GM18858 (cell line): ENCODE data around the gene C1GALT1.
"Not testable (repeated sequence)": the region's sequence is repeated elsewhere in the genome, so short reads cannot be mapped to it uniquely, and the experiment has no call there.

Experiments
- ATAC-seq: cut with Tn5 transposase; IDR thresholded peaks from one replicate; pipeline ENCODE4 v1.9.1; 2021; ENCODE audit not compliant: unreplicated experiment

C1GALT1 gene

GRCh38 chr7:7231865-7232264, 49.5 kb downstream of the C1GALT1 start:
- no peak for ATAC-seq

- ATAC-seq, result no peak
Measured at GRCh38 chr7:7235347-7235746, 53.0 kb downstream of the C1GALT1 start.

DNA sequence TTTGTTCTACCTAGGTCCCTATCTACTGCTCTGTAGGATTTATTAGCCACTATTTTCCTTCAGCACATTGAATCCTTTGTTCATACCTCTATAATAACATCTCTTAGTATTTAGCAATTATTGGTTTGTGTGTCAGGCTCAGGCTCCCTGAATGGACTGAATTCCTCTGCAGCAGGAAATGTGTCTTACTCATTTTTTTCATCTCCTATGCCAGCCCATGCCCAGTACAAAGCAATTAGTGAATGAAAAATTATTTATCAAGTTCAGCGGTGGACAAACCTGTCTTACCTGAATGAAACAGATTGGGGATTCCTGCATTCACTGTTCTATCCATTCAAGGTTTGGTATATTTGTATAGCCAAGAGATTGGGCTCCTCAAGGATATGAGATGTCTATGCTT, 53.7 kb downstream of the C1GALT1 start:
- ATAC-seq, result no peak

DNA sequence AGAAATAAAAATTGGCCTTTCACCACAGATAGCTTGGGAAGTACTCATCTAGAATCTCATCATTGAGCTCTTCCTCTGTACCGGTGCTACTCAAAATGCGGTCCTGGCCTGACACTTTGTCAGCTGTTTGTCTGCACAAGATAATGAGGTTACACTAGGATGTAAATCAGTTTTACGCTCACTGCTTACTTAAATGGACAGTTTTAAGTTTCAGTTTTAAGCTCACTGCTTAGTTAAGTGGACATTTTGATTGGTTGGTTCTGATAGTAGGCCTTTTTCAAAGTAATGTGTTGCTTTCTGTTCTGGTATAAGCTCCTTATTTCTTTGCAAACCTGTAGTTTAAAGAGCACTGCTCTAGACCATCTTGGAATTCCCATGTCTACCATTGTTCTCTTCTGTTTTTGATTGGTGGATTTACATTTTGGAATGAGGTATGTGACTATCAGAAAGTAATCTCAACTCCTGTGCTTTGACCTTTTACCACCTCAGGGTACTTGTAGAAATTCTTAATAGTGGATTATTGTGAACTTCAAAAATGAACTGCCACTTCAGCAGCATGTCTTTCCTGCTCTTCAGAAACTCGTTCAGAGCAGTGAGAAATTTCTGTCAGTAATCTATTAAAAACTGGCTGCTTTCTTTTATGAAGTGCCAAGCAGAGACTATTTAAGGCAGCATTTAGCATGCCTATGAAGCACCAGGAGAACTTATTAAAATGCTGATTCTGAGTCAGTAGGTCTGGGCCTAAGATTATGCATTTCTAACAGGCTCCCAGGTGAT, 55.0 kb downstream of the C1GALT1 start:
- ATAC-seq, result no peak

DNA sequence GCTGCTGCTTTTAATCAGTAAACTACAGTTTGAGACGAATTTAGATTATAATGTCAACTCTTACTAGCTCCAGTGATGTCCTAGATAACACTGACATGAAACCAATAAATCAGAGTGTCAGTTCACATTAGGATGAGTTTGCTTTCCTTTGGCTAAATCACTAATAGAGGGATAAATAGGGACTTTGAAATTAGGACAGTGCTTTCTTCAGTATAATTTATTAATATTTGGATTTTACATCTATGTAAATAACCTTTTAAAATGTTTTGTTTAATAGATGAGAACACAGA, 55.6 kb downstream of the C1GALT1 start:
- no peak for ATAC-seq

GRCh38 chr7:7239346-7239745, 57.0 kb downstream of the C1GALT1 start:
- no peak for ATAC-seq

DNA sequence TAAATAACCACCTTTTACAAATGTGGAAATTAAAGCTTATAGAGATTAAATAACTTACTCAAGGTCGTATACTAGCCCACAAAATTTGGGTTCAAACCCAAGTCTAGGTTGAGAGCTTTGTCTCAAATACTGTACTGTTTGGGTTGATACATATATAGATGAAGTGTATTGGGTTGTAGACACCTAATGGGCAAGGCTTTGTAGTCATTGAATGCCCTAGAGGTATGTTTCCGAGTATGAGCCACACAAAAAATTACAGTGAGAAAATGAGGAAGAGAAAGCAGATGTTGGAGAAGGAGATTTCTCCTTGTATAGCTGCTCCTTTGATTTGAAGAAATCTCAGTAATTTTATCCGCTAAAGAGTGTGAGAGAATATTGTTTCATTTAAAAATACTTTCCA, 60.6 kb downstream of the C1GALT1 start:
- no peak for ATAC-seq

DNA sequence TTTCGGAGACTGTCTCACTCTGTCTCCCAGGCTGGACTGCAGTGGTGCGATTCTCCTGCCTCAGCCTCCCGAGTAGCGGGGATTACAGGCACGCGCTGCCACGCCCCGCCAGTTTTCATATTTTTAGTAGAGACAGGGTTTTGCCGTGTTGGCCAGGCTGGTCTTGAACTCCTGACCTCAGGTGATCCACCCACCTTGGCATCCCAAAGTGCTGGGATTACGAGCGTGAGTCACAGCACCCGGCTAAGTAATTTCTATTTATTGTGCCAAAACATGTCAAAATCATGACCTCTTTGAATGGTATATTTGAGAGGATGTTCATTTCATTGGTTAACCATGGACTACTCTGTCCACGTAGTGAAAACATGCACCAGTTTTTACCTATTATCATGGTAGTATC, 62.9 kb downstream of the C1GALT1 start:
- not testable (repeated sequence) for ATAC-seq

DNA sequence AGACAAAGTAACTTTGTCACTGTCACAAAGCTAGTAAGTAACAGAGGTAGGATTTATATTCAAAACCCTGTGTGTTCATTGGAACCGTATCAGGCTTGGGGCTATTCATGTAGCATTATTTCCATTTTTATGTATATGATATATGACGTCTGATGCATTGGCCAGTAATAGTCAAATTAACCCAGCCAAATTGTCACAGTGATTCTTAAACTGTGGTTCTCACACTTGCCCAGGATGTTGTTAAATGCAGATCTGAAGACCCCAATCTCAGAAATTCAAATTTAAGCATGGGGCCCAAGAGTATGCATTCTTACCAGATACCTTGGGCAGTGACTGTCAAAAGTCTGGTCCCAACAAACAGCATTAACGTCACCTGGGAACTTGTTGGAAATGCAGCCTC, 63.9 kb downstream of the C1GALT1 start:
- no peak for ATAC-seq

GRCh38 chr7:7247658-7248057, 65.3 kb downstream of the C1GALT1 start:
- no peak for ATAC-seq

DNA sequence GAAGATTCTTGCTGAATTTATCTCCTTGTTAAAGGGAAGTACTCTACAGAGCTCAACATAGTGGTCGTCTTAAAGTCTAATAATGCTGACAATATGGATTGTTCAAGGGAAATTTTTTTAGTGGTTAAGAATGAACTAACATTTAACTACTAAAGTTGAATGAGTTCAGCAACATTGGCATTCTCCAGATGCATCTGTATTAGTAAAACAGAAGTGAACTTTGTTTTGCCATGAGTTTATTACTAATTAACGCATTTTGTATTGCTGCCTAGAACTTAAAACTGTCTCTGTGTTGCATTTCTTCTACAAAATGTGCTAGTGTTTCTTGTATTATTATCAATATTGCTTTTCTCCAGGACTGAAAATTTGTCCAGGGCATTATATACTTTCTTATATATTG, 67.5 kb downstream of the C1GALT1 start:
- no peak for ATAC-seq

- ATAC-seq, result peak; percentile 97
Measured at GRCh38 chr7:7251742-7252141, 69.4 kb downstream of the C1GALT1 start.

DNA sequence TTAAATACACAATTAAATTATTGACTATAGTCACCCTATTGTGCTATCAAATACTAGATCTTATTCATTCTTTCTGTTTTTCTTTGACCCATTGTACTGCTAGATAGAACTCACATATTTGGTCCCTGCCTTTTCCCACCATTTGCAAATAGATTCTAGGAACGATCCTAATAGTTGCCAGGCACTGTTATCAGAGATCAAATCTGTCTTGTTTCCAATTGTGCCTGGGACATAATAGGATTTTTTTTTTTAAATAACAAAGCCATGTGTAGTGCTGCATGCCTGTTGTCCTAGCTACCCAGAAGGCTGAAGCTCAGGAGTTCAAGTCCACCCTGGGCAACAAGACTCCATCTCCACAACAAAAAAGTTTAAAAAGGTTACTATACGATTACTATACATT, 72.0 kb downstream of the C1GALT1 start:
- ATAC-seq, result no peak

- ATAC-seq, result no peak
Measured at GRCh38 chr7:7254908-7255307, 72.6 kb downstream of the C1GALT1 start.

DNA sequence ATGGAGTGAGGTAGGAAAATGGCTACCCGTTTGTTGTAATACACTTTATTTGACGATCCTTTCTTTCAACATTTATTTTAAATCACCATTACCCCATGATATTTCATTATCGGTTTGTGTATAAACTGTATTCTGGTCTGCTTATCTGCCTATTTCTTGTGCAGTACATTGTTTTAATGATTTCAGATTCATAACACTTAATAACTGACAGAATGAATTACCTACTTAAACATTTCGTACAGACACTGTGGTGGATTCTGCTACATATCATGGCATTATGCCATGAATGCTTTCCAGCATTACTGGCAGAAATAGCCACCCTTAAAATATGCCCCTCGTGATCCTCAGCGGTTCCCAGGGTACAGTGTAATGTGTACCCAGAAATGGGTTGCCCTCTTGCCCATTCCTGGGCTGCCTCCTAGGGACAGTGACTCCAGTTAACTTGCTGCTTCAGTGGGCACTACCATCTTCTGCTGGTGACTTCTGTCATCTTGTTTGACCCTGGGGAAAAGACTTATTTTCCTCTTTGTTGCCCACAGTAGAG, 74.5 kb downstream of the C1GALT1 start:
- no peak for ATAC-seq

DNA sequence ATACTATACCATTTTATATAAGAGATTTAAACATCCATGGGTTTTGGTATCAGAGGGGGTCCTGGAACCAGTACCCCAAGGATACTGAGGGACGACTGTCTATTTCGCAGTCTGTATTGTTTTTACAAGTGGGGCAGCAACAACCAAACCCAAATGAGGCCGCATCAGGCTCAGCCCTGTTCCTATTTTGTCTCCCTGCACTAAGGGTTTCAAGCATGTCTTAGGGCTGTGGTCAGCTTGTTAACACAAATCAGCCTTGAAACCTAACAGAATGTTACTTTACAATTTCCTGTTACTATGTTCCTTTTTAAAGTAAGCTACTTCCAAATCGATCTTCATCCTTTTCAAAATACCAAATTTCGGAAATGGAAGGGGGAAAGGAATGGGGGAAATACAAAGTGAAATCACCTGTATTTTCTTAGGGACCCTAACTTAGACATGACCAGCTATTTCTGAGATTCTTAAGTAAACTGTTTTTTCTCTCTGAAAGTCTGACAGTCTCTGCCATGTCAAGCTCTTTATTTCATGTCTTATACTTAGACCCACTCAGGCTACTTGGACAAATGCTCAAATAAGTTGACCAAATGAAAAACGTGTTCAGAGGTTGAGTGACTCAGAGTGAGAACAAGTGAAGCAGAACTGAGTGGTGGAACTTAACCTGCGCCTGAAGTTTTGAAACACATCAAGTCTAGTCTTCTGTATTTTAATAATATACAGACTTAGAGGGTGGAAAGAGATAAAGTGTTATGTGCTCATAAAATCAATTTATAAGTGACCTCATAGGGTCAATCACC, 75.8 kb downstream of the C1GALT1 start:
- ATAC-seq, result peak; percentile 93

DNA sequence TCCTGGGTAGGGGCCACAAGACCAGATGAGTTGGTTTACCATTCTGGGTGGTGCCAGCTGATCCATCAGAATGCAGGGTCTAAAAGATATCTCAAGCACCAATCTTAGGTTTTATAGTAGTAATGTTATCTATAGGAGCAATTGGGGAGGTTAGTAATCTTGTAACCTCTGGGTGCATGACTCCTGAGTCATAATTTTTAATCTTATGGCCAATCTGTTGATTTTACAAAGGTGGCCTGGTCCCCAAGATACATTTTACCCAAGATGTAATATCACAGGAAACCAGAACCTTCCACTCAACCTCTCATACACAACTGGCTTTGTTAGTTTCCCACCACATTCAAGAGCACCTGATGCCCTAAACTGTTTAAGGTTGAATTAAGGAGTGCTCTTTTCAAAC, 79.5 kb downstream of the C1GALT1 start:
- no peak for ATAC-seq

DNA sequence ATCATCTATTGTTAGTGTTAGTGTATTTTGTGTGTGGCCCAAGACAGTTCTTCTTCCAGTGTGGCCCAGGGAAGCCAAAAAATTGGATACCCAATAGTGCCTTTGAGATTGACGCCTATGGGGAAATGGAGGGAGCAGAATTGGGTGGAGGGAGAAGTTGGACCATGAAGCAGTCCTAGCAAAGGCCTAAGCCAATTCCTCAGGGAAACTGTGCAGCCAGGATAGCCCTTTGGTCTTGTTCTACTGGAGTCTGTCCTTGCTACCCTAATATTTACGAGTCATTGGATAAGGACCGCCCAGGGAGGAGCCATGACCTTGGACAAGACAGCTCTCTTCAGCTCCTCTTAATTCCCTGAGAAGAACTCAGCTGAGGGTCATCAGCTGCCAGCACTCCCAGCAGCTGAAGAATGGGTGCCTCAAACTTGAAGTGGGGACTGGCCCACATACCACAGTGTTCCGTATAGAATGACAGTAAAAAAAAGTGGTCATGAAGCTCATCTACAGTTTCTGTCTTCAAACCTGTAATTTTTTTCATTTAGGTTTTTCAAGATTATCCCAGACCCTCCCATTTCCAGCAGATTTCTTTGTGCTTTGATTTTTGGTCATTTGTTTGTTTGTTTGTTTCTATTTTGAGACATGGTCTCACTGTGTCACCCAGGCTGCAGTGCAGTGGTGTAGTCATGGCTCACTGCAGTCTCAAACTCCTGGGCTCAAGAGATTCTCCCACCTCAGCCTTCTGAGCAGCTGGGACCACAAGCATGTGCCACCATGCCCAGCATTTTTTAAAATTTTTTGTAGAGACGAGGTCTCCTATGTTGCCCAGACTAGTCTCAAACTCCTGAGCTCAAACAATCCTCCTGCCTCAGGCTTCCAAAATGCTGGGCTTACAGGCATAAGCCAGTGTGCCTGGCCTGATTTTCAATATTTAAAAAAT, 81.2 kb downstream of the C1GALT1 start:
- no peak for ATAC-seq

DNA sequence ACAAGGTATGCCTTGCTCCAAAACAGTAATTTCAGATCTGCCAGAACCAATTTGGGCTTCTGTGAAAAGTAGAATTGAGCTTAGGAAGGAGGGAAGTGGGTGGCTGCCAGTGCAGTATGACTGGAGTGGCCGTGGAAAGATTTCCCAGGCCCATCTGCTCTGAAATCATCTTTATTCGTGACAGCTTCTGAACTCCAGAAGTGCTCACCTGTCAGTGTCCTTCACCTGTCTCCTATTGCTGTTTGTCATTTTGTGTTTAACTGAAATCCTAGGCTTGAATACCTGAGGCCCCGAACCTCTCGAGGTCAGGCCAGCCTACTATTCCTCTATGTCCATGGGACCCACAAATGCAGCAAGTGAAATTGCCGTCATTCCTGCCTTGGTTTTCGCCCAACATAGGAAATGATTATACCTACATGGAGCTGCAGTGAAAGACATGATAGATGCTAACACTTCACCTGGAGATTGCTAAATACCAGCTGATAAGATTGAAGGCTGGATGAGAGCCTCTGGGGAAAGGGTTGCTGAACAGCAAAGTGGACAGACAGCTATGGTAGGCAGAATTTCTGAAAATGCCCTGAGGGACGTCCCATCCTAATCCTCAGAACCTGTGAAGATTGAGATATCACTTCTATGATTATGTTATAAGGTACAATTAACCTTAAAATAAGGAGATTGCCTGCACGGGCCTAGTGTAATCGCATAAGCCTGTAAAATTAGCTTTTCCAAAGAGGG, 82.1 kb downstream of the C1GALT1 start:
- no peak for ATAC-seq
